ENCODE data around the gene ADGRE2. TPM values are rescaled to one million over a fixed set of nuclear protein-coding genes. Genes with fewer than 3 reads are reported as not detected.

The ADGRE2 gene
- total RNA-seq, 1 experiment from 2014 or later: 0.26 TPM

DNA sequence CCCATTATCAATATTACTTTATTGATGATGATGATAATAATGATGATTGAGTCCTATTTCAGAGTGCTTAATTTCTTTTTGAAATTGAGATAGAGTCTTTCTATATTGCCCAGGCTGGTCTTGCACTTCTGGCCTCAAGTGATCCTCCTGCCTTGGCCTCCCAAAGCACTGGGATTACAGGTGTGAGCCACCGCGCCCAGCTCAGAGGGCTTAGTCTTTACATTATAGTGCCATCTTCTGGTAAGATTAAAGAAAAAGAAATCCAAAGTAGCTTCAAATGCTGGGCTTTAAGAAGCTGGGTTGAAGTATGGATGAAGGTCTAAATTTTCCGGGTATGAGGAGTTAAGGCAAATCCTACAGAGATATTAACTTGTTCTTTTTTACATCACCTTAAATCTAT lies 91.9 kb downstream of the ADGRE2 start:
- Histone ChIP-seq H3K36me3 (ENCODE audit: low read depth) (no peaks in the 10 kb centered on the region), H4K20me1 (ENCODE audit: insufficient read depth) (no peaks in the 10 kb centered on the region), H3K9me2 (ENCODE audit: insufficient read depth) (no peaks in the 10 kb centered on the region), H3K27ac (no peak overlapping the region), H3K27me3 (ENCODE audit: insufficient read depth, low read depth) (peaks cover 5% of the 10 kb centered on the region; the same call in 1 of the 2 replicates), H3F3A (ENCODE audit: insufficient read depth, low read depth) (peaks cover 21% of the 10 kb centered on the region), H3K4me1 (replicated peaks; ENCODE audit: insufficient read depth) (peaks cover 16% of the 10 kb centered on the region), H3K9me3 (ENCODE audit: insufficient read depth, low read depth) (no peaks in the 10 kb centered on the region), H3K4me3 (no peak overlapping the region), H3K79me2 (ENCODE audit: low read depth) (0 out of 2 replicates have a peak, but pooled peaks cover 8% of the 10 kb centered on the region), H2AFZ (no peak overlapping the region), H3K4me2 (no peak overlapping the region)
- intact Hi-C loops (cut with micrococcal nuclease; ENCODE audit: unreplicated experiment): loop anchor here (5.0 kb wide), 1 partner anchor 549 kb away; the partner anchor contains the start of gene ASF1B
- no TSS peak for BruUV-seq (replicated peaks)
- CTCF ChIA-PET: interaction anchor here (0.5 to 1.3 kb wide), 3 partner anchors 62 to 338 kb away, joined by 4 to 9 read pairs (median 6); no protein-coding TSS in a partner anchor
- DNase-seq: peak in 1 of 2 experiments; percentile 46
- POLR2A ChIA-PET (ENCODE audit: unreplicated experiment): interaction anchor here (0.6 to 0.8 kb wide), 2 partner anchors 130 to 550 kb away, joined by 3 to 4 read pairs; partner anchors contain the start of gene ASF1B
- TF ChIP-seq EZH2 (IDR thresholded peaks at IDR 0.05; ENCODE audit: low read depth): no peak
- TF ChIP-seq CTCF (conservative IDR thresholded peaks at IDR 0.05): peak; percentile 71

DNA sequence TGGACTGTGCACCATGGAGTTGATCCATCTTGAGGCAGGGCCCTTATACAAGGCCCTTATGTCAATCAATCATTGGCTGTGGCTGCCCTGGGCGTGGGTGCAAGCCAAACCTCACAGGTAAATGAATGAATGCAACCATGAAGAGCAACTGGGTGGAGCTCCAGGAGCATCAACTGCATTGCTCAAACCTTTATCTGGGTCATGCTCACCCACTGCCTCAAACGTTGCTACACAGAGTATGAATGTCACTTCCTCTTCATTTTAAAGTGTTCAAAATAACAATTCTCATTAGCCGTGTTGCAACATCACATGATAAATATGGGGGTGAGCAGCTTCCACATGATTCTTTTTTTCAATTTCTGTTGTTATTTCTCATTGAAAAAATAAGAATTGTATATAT lies 94.9 kb downstream of the ADGRE2 start:
- Histone ChIP-seq H3K27me3 (ENCODE audit: insufficient read depth, low read depth) (peaks cover 34% of the 10 kb centered on the region), H3F3A (ENCODE audit: insufficient read depth, low read depth) (0 out of 2 replicates have a peak, but pooled peaks cover 2% of the 10 kb centered on the region), H3K4me3 (no peak overlapping the region), H3K4me2 (no peak overlapping the region), H3K4me1 (replicated peaks; ENCODE audit: insufficient read depth) (no peaks in the 10 kb centered on the region), H3K36me3 (ENCODE audit: low read depth) (no peaks in the 10 kb centered on the region), H4K20me1 (ENCODE audit: insufficient read depth) (no peaks in the 10 kb centered on the region), H3K27ac (no peak overlapping the region), H3K79me2 (ENCODE audit: low read depth) (no peaks in the 10 kb centered on the region), H2AFZ (no peak overlapping the region), H3K9me2 (ENCODE audit: insufficient read depth) (no peaks in the 10 kb centered on the region), H3K9me3 (ENCODE audit: insufficient read depth, low read depth) (no peaks in the 10 kb centered on the region)
- intact Hi-C loops (cut with micrococcal nuclease; ENCODE audit: unreplicated experiment): no loop called here
- no peak for DNase-seq
- no TSS peak for BruUV-seq (replicated peaks)
- TF ChIP-seq CTCF (conservative IDR thresholded peaks at IDR 0.05) (no peak), EZH2 (IDR thresholded peaks at IDR 0.05; ENCODE audit: low read depth) (no peak)
- POLR2A ChIA-PET (ENCODE audit: unreplicated experiment): no interaction called here
- CTCF ChIA-PET: no interaction called here

Other genes with a start within 250 kb of the ADGRE2 start
- 212 and 294 TPM in 2 replicates for gene TECR, start 249.0 kb downstream of the ADGRE2 start, total RNA-seq (2021)
- gene NDUFB7, start 206.5 kb downstream of the ADGRE2 start, total RNA-seq (2021): 192 and 248 TPM in 2 replicates
- gene CLEC17A, start 195.5 kb downstream of the ADGRE2 start, total RNA-seq (2021): not detected in 2 replicates
- not detected in 2 replicates for gene ADGRE3, start 103.7 kb downstream of the ADGRE2 start, total RNA-seq (2021)
- gene ZNF333, start 88.5 kb downstream of the ADGRE2 start, total RNA-seq (2021): 10.1 and 10.5 TPM in 2 replicates
- not detected in 2 replicates for gene OR7A5, start 56.6 kb upstream of the ADGRE2 start, total RNA-seq (2021)
- gene OR7C1, start 56.6 kb upstream of the ADGRE2 start, total RNA-seq (2021): not detected in 2 replicates
- gene OR7A10, start 70.4 kb upstream of the ADGRE2 start, total RNA-seq (2021): not detected in 2 replicates
- not detected in 2 replicates for gene OR7A17, start 107.6 kb upstream of the ADGRE2 start, total RNA-seq (2021)
- not detected in 2 replicates for gene OR7C2, start 162.9 kb upstream of the ADGRE2 start, total RNA-seq (2021)
- gene SLC1A6, start 201.3 kb upstream of the ADGRE2 start, total RNA-seq (2021): 1.5 and 2.9 TPM in 2 replicates